Amygdala (tissue), 56 donors: ENCODE results near the gene HNF1A.
A peak's percentile ranks its signal among the peaks of the same experiment; 100 is the strongest.
"Not testable (repeated sequence)": the region's sequence is repeated elsewhere in the genome, so short reads cannot be mapped to it uniquely, and the experiment has no call there.

ENCODE experiments used
- DNase-seq, 56 donors: peaks; one replicate each; lab custom pipeline; 2025; lab: John Stamatoyannopoulos, UW

HNF1A gene, protein sequence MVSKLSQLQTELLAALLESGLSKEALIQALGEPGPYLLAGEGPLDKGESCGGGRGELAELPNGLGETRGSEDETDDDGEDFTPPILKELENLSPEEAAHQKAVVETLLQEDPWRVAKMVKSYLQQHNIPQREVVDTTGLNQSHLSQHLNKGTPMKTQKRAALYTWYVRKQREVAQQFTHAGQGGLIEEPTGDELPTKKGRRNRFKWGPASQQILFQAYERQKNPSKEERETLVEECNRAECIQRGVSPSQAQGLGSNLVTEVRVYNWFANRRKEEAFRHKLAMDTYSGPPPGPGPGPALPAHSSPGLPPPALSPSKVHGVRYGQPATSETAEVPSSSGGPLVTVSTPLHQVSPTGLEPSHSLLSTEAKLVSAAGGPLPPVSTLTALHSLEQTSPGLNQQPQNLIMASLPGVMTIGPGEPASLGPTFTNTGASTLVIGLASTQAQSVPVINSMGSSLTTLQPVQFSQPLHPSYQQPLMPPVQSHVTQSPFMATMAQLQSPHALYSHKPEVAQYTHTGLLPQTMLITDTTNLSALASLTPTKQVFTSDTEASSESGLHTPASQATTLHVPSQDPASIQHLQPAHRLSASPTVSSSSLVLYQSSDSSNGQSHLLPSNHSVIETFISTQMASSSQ

DNA sequence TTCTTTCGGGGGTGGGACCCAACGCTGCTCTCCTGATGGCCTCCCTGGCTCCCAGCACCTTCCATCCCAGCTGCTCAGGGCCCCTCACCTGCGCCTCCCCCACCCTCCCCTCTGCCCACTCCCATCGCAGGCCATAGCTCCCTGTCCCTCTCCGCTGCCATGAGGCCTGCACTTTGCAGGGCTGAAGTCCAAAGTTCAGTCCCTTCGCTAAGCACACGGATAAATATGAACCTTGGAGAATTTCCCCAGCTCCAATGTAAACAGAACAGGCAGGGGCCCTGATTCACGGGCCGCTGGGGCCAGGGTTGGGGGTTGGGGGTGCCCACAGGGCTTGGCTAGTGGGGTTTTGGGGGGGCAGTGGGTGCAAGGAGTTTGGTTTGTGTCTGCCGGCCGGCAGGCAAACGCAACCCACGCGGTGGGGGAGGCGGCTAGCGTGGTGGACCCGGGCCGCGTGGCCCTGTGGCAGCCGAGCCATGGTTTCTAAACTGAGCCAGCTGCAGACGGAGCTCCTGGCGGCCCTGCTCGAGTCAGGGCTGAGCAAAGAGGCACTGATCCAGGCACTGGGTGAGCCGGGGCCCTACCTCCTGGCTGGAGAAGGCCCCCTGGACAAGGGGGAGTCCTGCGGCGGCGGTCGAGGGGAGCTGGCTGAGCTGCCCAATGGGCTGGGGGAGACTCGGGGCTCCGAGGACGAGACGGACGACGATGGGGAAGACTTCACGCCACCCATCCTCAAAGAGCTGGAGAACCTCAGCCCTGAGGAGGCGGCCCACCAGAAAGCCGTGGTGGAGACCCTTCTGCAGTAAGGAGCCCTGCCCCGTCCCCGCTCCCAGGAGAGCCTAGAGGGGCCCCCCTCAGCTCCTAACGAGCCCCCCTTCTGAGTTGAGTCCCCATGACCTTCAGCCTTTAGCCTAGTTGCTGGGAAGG lies at the start of gene HNF1A:
TSS of gene HNF1A (plus strand) at position 248 of the 924 bp plus-strand sequence. CDS start at position 474, 226 bp downstream.
- DNase-seq, result no peak

- no peak for DNase-seq
These were observed 49.3 kb upstream of the HNF1A start for GRCh38 chr12:120928864-120929652.

DNA sequence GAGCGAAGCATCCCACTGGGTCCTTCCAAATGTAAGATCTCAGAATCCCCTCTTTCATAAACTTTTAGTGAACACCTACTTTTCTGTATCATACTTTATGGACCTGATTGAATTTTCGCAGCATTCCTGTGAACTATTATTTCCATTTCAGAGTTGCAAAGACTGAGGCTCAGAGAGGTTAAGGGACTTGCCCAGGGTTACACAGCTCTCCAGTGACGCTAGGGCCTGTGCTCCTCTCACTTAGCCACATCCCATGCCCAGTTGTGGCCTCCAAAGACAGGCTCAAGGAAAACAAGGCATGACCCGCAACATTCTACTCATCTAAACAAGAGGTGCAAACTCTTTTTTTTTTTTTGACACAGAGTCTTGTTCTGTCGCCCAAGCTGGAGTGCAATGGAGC lies 48.3 kb upstream of the HNF1A start:
- no peak for DNase-seq

GRCh38 chr12:120932058-120932457 lies 46.3 kb upstream of the HNF1A start:
- DNase-seq, result no peak

- DNase-seq, result no peak
These were observed 45.3 kb upstream of the HNF1A start for GRCh38 chr12:120932956-120933526.

DNA sequence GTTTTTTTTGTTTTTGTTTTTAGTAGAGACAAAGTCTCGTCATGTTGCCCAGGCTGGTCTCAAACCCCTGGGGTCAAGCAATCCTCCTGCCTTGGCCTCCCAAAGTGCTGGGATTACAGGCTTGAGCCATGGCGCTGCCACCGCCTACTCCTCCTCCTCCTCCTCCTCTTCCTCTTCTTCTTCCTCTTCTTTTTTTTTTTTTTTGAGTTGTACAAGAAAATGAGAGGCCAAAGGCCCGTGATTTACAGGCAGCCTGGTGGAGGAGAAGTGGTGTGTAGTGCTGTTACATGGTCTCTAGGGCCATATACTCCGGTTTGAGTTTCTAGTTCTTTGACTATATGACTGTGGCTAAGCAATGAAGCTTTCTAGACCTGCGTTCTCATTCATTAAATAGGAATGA lies 44.6 kb upstream of the HNF1A start:
- DNase-seq, result no peak

- peak in 10 of 56 donors; percentile 1 to 42 (median 4) for DNase-seq
These were observed 42.1 kb upstream of the HNF1A start for GRCh38 chr12:120936197-120936596.

DNA sequence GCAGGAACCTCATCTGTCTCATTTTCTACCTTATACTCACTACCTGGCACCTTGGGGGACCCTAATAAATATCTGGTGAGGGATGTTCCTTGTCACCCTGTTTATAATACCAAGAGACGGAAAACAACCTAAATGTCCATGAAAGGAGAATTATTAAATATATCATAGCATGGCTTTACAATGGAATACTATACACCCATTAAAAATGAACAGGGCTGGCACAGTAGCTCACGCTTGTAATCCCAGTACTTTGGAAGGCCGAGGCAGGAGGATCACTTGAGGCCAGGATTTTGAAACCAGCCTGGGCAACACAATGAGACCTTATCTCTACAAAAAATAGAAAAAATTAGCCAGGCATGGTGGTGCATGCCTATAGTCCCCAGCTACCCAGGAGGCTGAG lies 39.8 kb upstream of the HNF1A start:
- DNase-seq, result no peak

GRCh38 chr12:120939523-120939922 lies 38.8 kb upstream of the HNF1A start:
- DNase-seq, result peak in 25 of 56 donors; percentile 1 to 70 (median 12)

DNA sequence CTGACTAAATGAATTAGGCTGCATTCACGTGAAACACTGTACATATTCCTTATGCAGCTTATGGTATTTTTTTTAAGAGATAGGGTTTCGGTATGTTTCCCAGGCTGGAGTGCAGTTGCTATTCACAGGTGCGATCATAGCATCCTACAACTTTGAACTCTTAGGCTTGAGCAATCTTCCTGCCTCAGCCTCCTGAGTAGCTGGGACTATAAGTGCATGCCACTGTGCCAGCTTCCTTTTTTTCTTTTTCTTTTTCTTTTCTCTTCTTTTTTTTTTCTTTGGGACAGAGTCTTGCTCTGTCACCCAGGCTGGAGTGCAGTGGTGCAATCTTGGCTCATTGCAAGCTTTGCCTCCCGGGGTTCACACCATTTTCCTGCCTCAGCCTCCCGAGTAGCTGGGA lies 38.3 kb upstream of the HNF1A start:
- no peak for DNase-seq

DNA sequence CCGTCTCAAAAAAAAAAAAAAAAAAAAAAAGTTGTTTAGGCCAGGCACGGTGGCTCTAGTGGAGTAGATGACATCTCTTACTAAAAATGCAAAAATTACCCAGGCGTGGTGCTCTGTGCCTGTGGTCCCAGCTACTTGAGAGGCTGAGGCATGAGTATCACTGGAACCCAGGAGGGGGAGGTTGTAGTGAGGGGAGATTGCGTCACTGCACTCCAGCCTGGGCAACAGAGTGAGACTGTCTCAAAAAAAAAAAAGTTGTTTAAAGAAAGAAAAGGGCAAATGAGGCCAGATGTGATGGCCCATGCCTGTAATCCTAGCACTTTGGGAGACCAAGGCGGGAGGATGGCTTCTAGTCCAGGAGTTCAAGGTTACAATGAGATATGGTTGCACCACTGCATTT lies 37.5 kb upstream of the HNF1A start:
- no peak for DNase-seq

- no peak for DNase-seq
These were observed 36.9 kb upstream of the HNF1A start for GRCh38 chr12:120941412-120941811.

GRCh38 chr12:120941846-120942405 lies 36.4 kb upstream of the HNF1A start:
- no peak for DNase-seq

- DNase-seq, result no peak
These were observed 34.9 kb upstream of the HNF1A start for GRCh38 chr12:120943482-120943881.

GRCh38 chr12:120944645-120945217 lies 33.6 kb upstream of the HNF1A start:
- peak in 4 of 56 donors; percentile 3 to 25 (median 12) for DNase-seq

GRCh38 chr12:120945516-120945915 lies 32.8 kb upstream of the HNF1A start:
- DNase-seq, result not testable (repeated sequence)

GRCh38 chr12:120950260-120950799 lies 28.0 kb upstream of the HNF1A start:
- not testable (repeated sequence) for DNase-seq

GRCh38 chr12:120950807-120951206 lies 27.5 kb upstream of the HNF1A start:
- DNase-seq, result no peak

DNA sequence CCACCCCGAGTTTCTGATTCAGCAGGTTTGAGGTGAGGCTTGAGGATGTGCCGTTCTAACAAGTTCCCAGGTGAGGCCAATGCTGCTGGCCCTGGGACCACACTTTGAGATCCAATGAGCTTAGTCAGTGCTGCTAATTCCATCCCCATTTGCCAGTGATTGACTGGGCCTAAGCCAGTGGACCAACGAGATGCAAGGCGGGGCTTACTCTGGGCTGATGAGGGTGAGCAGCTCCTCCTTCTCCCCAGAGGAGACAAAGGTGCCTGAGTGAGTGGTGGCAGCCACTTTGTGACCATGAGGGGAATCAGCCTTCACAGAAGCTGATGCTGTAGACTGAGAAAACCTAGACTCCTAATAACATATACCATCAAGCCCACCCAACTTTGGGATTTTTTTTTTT lies 23.1 kb upstream of the HNF1A start:
- DNase-seq, result no peak
